ENCODE measurements around the gene PPARA.
"Not testable (repeated sequence)": the region's sequence is repeated elsewhere in the genome, so short reads cannot be mapped to it uniquely, and the experiment has no call there.

Gene PPARA

DNA sequence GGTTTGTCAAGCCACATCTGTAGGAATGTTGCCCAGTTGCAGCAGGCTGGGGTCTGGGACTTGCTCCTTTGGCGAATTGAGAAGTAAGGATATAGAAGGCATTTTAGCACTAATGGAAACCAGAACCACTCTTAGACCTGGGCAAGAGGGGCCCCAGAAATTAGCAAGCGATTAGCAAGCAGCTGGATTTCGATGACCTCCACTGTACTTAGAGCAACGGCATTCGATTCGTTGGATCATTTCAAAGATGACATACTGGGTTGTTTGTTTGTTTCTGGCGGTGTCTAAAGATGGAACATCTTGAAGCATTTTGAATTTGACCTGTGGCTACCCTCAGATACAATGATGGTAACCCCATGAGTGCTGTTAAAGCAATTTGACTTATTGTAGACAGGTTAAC is 100.9 kb downstream of the PPARA start:
- DNase-seq: no peak

DNA sequence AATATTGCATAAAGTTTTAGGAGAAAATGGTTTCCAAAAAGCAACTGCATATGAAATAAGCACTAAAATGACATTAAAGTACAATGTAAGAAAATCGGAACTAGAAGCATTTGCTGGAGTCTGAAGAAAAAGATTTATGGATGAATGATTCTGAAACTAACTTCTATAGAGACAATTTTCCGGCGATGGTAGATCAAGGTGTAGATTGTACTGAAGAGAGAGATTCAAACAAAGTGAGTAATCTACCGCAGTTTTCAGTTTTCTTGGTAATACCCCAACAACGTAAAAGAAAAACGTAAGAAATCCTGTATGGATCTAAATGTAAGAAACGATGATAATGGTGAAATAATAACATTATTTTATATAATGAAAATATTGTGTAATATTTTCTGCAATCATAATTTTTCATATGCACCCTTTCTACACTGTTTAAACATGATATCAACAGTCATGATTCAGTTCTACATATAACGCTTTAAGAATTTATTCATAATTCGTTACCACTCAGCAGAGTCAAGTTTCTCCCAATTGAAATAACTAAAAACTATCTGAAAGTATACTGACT is 101.6 kb downstream of the PPARA start:
- DNase-seq: no peak

DNA sequence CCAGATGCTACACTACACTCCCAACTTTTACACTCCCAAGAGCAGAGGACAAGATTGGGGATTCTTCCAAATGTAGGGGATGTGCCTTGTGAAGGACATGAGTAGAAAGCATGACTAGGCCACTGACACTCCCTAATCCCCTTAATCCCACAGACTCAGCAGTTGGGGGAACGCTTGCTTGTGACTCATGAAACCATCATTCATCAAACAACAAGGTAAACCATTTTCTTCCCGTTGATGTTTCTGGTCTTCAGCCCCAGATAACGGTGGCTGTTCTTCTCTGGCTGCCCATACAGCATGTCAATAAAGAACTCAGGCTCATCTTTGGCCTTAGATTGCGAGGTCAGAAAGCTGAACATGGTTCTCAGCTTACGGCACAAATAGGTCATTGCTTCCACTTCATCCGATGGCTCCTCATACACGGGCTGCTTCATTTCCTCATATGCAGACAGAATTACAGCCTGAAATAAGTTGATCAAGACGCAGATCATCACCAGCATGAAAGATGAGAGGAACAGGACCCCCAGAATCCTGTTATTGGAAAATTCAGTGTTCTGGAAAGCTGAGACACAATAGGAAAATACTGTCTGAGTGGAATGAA is 106.1 kb downstream of the PPARA start:
- no peak for DNase-seq

DNA sequence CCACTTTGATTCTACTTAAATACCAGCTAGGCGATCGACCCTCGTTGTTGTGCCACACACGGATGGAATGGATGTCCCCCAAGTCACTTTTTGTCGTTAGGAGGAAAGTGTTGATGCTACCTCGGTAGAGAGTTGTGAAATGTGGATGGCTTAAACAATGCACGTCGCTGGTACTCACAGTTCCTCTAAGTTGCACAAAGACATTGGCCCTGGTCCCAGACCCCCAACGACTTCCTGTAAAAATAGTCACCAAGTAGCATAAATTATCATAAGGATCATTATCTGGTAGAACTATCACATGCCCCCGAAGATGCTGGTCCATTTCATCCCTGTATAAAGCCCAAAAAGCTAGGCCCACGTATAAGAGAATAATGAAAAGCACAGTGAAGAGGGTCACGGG is 109.0 kb downstream of the PPARA start:
- no peak for DNase-seq

DNA sequence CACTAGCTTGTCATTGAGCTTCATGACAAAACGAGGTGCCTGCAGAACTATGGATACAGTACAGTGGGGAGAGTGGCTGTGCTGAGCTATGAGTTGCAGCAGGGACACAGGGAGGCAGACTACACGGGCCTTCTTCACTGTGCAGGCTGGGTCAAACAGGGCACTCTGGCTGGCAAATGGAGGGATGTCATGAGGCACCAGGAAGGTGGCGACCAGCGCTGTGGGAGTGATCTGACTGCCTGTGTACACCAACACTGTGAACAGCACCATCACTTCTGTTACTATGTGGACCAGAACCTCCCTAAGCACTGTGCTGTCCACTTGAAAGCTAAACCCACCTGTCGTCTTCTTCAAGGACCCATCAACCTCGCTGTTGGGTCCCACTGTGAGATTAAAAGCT is 109.7 kb downstream of the PPARA start:
- no peak for DNase-seq

DNA sequence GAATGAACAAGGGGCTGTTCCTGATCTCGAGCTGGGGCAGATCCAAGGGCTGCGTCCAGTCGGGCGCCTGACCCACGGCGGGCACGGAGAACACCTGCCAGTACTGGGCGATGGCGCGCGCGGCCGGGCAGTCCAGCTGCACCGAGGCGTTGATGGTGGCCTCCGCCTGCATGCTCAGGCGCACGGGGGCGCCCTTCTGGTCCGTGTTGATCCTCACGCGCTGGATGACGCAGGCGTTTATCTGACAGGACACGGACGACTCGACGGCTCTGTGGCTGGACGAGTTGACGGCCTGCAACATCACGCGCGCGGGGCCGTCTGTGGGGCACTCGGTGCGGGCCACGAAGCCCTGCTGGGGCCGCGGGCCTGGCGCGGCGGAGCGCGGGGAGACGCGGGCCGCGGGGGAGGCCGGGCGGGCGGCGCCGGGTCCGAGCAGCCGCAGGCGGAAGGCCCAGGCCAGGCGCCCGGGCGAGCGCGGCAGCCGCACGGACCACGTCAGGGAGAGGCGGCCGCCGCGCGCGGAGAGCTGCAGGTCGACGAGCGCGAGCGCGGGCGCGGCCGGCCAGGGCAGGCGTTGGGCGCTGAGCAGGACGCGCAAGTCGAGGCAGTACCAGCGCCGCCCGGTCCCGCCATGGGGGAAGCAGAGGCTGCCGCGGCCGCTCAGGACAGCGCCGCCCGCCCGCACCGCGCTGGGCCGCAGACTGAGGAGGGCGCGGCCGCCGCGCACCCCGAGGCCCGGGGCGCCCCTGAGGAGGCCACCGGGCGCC is 112.3 kb downstream of the PPARA start:
- no peak for DNase-seq

DNA sequence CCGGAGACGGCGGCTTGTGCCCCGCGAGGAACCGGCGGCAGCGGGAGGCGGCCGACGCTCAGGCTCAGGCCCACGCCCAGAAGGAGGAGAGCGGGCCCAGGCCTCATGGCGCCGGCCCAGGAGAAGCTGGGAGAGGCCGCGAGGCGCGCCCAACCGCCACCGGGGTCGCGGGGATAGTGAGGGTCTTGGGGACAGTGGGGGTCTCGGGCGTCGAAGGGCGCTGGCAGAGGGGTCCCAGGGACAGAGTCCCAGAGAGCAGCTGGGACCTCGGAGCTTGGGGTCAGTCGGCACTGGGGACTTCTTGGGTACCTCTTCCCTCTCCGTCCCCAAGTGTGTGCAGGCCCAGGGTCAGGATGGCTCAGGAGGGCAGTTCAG is 112.9 kb downstream of the PPARA start, which contains the start of gene PKDREJ:
Gene PKDREJ (minus strand): TSS at position 128 of the 375 bp plus-strand sequence. CDS start 21 bp downstream, at position 107.
- DNase-seq: no peak

DNA sequence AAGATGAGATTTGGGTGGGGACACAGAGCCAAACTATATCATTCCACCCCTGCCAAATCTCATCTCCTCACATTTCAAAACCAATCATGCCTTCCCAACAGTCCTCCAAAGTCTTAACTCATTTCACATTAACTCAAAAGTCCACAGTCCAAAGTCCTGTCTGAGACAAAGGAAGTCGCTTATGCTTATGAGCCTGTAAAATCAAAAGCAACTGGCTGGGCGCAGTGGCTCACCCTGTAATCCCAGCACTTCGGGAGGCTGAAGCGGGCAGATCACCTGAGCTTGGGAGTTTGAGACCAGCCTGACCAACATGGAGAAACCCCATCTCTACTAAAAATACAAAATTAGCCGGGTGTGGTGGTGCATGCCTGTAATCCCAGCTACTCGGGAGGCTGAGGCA is 114.2 kb downstream of the PPARA start:
- not testable (repeated sequence) for DNase-seq

DNA sequence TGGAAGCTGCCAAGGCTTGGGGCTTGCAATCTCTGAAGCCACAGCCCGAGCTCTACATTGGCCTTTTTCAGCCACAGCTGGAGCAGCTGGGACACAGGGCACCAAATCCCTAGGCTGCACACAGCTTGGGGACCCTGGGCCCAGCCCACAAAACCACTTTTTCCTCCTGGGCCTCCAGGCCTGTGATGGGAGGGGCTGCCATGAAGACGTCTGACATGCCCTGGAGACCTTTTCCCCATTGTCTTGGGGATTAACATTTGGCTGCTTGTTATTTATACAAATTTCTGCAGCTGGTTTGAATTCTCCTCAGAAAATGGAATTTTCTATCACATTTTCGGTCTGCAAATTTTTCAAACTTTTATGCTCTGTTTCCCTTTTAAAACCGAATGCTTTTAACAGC is 115.3 kb downstream of the PPARA start:
- not testable (repeated sequence) for DNase-seq

DNA sequence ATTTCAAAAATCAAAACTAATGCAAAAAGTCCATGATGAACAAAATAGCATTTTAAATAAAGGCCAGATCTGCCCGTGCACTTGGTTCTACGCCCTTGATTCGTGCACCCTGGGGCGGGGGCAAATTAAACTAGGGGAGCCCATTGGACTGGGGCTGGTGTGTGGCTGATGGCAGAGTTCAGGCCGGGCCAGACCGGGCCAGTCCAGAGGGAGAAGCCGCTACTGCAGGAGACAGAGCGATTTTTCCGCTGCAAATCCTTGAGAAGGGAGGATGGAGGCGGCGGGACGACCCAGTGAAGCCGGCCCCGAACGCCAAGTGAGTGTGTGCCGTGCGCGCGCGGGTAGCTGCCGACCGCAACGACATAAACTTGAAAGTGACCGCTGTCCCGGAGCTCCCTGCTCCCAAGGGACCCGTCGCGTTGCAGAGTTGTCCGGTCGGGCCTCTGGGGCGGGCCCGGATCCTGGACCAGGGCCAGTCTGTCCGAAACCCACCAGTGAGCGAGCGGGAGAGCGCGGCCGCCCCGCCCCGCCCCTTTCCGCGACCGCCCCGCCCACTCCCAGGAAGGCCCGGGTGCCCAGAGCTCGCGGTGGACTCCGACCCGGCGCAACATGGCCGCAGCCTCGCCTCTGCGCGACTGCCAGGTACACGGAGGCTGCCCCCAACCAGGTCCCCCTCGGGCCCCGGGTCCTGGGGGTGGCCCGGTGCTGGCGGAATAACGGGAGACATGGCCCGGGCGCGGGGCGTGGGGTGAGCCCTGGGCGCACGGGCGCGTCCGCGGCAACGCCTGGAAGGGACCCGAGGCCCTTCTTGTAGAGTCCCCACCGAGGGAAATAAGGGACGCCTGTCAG is 117.3 kb downstream of the PPARA start, which contains the start of gene TTC38:
Gene TTC38 (plus strand): TSS at position 578 of the 849 bp plus-strand sequence. CDS start 32 bp downstream, at position 610.
- no peak for DNase-seq

DNA sequence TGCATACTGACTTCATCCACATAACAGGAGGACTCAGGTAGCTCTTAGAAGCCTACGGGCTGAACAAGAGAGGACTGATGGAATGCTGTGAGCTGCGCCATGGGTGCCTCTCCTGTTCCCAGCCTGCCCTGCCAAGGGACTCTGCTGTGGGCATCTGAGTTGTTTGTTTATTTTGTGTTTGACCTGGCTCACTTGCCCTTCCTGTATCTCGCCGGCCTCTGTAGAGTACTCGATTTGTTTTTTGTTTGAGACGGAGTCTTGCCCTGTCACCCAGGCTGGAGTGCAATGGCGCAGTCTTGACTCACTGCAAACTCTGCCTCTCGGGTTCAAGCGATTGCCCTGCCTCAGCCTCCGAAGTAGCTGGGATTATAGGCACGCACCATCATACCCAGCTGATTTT is 119.2 kb downstream of the PPARA start:
- DNase-seq: no peak

DNA sequence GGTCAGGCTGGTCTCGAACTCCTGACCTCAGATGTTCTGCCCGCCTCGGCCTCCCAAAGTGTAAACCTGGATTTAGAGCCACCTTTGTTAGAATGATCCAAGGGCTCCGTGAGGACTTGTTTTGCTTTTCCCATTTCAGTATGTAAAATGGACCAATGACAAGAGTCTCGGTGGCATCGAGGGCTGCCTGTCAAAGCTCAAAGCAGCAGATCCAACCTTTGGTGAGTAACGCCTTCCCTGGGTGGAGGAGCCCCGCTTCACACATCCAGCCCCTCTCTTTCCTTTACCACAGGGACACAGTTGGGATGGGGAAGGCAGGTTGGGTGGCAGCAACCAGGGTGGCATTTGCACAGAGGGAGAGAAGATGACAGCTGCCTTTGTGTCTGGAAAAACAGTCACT is 121.9 kb downstream of the PPARA start:
- DNase-seq: no peak

DNA sequence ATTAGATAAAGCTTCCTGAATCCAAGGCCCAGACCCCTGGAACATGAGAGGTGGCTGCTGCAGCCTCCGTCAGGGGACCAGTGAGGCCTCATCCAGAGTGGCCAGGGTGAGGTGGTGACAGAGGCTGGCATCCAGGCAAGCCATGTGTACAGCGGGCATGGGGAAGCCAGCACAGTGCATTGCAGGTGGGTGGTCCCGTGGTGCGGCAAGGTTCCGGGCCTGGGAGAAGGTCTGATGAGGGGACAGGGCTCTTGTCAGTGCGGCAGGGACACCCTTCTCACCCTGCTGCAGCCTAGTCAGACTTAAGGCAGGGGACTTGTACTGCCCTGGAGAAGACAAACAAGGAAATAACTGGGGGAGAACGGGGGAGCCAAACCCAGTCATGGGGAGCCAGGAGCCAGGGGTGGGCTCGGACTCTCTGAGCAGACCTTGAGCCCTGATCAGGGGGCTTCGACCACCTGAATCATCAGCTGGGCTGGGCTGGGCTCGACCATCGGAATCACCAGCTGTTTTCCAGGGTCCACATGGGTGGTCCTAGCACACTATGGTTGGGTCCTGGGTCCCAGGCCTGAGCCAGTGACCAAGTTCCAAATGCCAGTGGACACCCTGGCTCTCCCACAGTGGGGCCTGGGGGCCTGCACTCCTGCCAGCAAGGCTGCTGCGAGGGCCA is 122.6 kb downstream of the PPARA start:
- no peak for DNase-seq

DNA sequence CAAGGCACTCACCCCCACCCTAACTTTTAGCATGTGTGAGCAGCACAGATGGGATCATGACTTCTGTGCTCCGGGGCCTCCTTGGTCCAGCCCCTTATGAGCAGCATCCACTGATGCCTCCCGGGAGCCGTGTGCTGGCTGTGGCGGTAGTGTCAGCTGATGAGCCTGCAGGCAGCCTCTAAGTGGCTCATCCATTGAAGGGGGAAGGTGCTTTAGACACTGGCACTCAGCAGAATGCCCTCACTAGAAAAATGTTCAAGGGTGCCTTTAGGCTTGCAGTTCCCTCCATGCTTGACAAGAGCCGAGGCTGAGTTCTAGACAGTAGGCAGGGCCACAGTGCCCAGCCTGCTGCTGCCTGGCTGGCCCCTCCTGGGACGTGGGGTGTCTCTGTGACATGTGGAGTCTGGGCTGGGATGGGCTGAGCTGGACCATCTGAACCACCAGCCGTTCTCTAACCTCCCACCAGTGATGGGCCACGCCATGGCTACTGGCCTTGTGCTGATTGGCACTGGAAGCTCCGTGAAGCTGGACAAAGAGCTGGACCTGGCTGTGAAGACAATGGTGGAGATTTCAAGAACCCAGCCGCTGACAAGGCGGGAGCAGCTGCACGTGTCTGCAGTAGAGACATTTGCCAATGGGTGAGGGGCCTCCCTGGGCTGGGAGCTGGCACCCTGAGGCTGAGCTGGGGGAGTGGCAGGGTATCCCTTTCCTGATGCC is 123.3 kb downstream of the PPARA start:
- DNase-seq: no peak

DNA sequence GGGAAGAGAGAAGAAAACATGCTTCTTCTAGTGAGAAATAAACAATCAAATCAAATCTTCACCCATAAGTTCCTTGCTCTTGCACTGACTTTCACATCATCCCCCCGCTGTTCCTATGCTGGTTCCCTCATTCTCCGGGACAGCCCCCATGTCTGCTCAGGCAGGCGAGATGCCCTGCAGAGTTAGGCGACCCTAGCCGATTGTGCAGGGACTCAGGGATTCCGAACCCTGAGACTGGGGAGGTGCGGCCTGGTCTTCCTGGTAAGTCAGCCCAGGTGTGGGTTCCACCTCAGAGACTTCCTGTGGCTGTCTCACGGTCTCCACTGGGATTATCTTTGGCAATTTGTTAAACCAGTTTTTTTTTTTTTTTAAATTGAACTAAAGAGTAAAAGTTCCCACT is 124.1 kb downstream of the PPARA start:
- no peak for DNase-seq

DNA sequence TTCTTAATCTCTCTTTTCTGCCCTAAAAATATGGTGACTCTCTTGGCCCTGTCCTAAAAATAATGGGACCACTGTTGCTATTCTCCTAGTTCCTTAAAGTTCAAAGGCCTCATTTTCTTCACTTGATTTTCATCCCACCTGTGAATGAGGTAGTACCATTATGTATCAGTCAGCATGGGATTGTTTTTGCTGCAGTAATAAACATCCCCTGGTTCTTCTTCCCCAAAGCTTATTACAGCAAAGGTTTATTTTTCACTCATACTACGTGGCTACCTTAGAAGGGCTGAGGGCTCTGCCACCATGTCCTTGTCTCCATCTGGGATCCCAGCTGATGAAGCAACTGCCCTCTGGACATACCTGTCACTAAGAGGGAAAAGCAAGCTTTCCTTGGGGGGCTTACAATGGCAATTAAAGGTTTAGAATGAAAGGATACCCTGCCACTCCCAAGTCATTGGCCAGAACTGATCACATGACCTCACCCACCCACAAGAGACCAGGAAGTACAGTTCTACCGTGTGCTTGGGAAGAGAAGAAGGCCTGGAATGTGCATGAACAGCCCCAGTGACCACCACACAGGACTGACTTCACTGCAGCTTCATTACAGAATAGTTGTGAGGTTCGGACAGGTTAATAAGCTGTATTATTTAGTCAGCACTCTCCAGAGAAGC is 125.3 kb downstream of the PPARA start:
- DNase-seq: no peak

DNA sequence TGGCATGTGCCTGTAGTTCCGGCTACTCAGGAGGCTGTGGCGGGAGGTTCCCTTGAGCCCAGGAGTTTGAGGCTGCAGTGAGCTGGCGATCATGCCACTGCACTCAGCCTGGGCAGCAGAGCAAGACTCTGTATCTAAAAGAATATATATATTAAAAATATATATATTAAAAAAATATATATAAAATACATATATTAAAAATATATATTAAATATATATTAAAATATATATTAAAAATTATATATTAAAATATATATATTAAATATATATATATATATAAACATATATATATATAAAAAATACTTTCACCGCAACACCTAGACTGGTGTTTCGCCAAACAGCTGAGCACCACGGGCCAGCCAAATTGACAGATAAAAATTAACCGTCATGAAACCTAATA is 126.2 kb downstream of the PPARA start:
- DNase-seq: no peak

DNA sequence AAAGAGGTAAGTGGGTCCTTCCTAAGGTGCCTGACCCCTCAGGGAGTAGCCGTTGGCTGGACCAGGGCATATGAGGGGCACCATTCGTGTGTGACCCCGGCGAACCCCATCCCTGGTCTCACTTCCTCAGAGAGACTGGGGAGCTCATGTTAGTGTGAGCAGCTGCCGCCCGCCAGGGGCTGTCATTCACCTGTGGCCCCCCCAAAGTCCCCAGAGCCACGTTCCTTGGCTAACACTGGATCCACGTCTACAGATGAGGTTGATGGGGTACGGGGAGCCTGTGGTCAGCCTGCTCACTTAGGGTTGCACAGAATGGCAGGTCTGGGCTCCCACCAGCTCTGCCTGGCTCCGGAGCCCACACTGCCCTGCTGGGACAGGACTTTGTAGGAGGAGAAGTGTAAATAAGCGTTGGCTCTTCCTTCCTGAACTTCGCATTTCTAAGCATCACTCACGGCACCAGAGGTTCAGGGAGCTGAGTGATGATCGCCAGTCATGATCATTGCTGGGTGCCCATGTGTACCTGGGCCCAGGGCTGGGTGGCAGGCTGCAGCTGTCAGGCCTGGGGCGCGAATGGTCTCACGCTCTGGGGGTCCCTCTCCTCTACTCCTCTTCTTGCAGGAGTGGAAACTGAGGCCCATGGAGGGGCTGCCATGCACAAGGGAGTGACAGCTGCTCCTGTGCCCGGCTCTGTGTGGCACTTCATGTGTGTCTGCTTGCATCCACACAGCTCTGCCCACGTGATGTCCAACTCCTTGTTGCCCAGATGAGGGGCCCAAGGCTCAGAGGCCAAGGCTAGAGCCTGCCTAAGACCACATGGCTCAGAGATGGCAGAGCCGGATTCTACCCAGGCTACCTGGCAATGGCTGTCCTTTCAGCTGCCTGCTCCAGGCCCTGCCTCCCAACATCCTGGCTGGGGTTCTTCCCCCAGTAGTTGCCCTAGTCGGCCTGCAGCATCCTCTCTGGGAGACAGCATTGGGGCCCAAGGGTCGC is 128.6 kb downstream of the PPARA start:
- no peak for DNase-seq

DNA sequence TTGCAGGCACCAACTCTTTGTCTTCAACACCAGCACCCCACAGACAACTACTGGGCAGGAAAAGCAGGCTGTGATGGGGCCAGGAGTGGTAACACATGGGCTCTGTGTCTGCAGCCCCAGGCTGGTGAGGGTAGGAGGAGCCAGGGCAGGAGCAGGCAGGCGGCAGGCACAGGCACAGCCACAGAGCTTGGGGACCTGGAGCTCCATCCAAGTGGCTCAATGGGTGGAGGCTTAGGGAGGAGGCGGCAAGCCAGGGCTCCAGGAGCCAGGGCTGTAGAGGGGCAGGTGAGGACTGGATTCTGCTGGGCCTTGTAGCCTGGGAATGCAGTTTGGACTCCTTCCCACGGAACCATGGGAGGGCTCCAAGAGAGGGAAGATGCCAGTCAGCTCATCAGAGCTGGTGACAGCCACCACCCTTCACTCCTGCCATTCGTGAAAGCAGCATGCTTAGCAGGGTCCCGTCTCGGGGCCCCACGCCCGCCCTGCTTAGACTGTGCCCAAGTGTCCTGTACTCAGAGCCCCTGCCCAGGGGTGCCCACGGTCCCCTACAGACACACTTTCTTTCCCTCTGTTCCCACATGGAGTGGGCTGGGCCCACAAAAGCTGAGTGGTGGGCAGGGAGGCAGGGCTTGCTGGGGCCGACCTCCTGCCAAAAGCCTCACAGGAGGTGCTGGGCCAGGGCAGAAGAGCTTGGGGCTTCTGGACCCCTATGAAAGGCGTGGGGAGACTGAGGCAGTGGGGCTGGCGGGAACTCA is 129.9 kb downstream of the PPARA start:
- DNase-seq: no peak
